ENCODE results near the gene ZFHX3. TPM values are rescaled to one million over a fixed set of nuclear protein-coding genes. Genes with fewer than 3 reads are reported as not detected.
"Not testable (repeated sequence)": the region's sequence is repeated elsewhere in the genome, so short reads cannot be mapped to it uniquely, and the experiment has no call there.

Gene ZFHX3
- total and polyA plus RNA-seq, 9 donors = 5.2 to 12.0 (median 7.5) TPM

DNA sequence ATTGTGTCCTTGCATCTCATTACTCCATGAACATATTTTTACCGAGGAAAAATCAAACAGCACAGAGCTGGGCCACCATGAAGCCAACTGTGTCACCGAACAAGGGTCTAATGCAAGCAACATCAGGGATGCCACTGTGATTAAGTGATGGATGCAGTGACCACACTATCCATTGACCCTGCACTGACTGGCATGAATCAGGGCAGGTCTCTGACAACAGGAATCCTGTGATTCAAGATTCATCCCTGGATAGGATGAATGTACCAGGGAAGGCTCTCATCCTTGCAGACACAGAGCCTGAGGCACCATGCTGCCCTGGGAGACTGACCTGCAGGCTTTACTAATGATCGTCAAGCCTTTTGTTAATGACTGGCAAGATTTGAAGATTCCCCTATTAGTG is 41.5 kb upstream of the ZFHX3 start:
- H3K27ac ChIP-seq (ENCODE audit: low read length) = no peak overlapping the region
- H3K4me1 ChIP-seq (ENCODE audit: control insufficient read depth, insufficient read depth, low read length) = peaks cover 15% of the 10 kb centered on the region
- DNase-seq = no peak
- H3K36me3 ChIP-seq (ENCODE audit: control insufficient read depth, insufficient read depth, low read length) = no peaks in the 10 kb centered on the region
- H3K4me3 ChIP-seq (ENCODE audit: low read length) = no peak overlapping the region
- no peaks in the 10 kb centered on the region for H3K27me3 ChIP-seq (ENCODE audit: control insufficient read depth, insufficient read depth, low read length)
- WGBS (ENCODE audit: insufficient coverage) = 100% methylated on average over 2 of the region's 3 CpGs
- no peaks in the 10 kb centered on the region for H3K9me3 ChIP-seq (replicated peaks; ENCODE audit: control insufficient read depth, low read depth, low read length)

DNA sequence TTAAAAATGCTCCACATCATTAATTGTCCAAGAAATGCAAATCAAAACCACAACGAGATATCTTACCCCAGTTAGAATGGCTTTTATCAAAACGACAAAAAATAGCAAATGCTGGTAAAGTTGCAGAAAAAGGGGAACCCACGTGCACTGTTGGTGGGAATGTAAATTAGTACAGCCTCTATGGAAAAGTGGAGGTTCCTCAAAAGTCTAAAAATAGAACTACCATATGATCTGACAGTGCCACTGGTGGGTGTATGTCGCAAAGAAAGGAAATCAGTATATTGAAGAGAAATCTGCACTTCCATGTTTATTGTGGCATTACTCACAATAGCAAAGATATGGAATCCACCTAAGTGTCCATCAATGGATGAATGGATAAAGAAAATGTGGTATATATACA is 38.2 kb upstream of the ZFHX3 start:
- H3K27ac ChIP-seq (ENCODE audit: low read length) = no peak overlapping the region

DNA sequence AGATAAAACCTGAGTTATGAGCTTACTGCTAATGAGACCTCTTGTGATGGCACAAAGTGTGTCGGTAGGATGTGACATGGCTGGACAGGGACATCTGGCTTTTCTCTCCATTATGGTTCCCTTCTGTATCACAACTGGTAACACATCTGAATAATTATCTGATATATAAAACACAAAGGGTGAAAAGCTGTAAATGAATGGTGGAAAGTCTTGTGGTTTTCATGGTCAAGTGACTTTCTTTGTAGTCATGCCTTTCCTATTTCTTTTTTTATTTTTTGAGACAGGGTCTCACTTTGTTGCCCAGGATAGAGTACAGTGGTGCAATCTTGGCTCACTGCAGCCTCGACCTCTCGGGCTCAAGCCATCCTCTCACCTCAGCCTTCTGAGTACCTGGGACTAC is 35.3 kb upstream of the ZFHX3 start:
- no peaks in the 10 kb centered on the region for H3K4me1 ChIP-seq (ENCODE audit: control insufficient read depth, insufficient read depth, low read length)
- H3K36me3 ChIP-seq (ENCODE audit: control insufficient read depth, insufficient read depth, low read length) = no peaks in the 10 kb centered on the region
- H3K27ac ChIP-seq (ENCODE audit: low read length) = no peak overlapping the region
- DNase-seq = no peak
- no peaks in the 10 kb centered on the region for H3K27me3 ChIP-seq (ENCODE audit: control insufficient read depth, insufficient read depth, low read length)
- WGBS (ENCODE audit: insufficient coverage) = no CpG with 5 or more reads among the region's 3 CpGs
- no peaks in the 10 kb centered on the region for H3K9me3 ChIP-seq (replicated peaks; ENCODE audit: control insufficient read depth, low read depth, low read length)
- no peak overlapping the region for H3K4me3 ChIP-seq (ENCODE audit: low read length)

More for the DNA sequence above, 38.2 kb upstream of the ZFHX3 start:
- no peaks in the 10 kb centered on the region for H3K9me3 ChIP-seq (replicated peaks; ENCODE audit: control insufficient read depth, low read depth, low read length)
- H3K27me3 ChIP-seq (ENCODE audit: control insufficient read depth, insufficient read depth, low read length) = no peaks in the 10 kb centered on the region
- no peaks in the 10 kb centered on the region for H3K36me3 ChIP-seq (ENCODE audit: control insufficient read depth, insufficient read depth, low read length)
- WGBS (ENCODE audit: insufficient coverage) = no CpG with 5 or more reads among the region's 4 CpGs
- no peaks in the 10 kb centered on the region for H3K4me1 ChIP-seq (ENCODE audit: control insufficient read depth, insufficient read depth, low read length)
- DNase-seq = peak; percentile 66
- no peak overlapping the region for H3K4me3 ChIP-seq (ENCODE audit: low read length)

DNA sequence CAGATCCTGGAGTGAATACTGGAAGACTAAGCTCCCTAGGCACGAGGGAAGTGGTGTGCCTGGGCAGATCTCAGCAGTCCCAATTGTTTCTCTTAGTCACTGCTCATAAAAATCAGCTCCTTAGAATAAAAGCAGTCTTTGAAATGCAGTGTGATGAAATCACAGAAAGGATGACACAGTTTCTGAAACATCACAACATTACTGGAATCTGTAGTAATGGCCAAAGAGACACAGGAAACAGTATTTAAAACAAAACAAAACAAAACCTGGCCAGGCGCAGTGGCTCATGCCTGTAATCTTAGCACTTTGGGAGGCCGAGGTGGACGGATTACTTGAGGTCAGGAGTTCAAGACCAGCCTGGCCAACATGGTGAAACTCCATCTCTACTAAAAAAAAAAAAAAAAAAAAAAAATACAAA is 34.7 kb upstream of the ZFHX3 start:
- H3K4me1 ChIP-seq (ENCODE audit: control insufficient read depth, insufficient read depth, low read length); H3K36me3 ChIP-seq (ENCODE audit: control insufficient read depth, insufficient read depth, low read length); H3K4me3 ChIP-seq (ENCODE audit: low read length); H3K9me3 ChIP-seq (replicated peaks; ENCODE audit: control insufficient read depth, low read depth, low read length); H3K27me3 ChIP-seq (ENCODE audit: control insufficient read depth, insufficient read depth, low read length); H3K27ac ChIP-seq (ENCODE audit: low read length): not testable (repeated sequence)
- WGBS (ENCODE audit: insufficient coverage) = no CpG with 5 or more reads among the region's 4 CpGs
- DNase-seq = peak; percentile 46

DNA sequence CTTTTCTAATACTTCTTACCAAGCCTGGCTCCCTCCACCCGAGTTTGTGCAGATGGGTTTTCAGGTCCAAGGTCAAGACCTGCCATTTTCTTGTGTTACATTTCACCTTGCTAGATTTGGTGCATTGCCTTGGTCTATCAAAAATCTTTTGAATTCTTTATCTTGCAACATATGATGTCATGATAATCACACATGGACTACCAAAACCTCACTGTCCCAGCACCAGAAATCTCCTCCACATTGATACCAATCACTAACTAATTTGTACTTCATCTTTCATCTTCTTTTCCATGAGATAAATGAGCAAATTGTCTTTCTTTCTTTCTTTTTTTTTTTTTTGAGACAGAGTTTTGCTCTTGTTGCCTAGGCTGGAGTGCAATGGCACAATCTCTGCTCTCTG is 33.0 kb upstream of the ZFHX3 start:
- DNase-seq = no peak
- Histone ChIP-seq H3K36me3 (ENCODE audit: control insufficient read depth, insufficient read depth, low read length) (no peaks in the 10 kb centered on the region), H3K4me3 (ENCODE audit: low read length) (no peak overlapping the region), H3K27ac (ENCODE audit: low read length) (no peak overlapping the region), H3K27me3 (ENCODE audit: control insufficient read depth, insufficient read depth, low read length) (no peaks in the 10 kb centered on the region), H3K9me3 (replicated peaks; ENCODE audit: control insufficient read depth, low read depth, low read length) (no peaks in the 10 kb centered on the region), H3K4me1 (ENCODE audit: control insufficient read depth, insufficient read depth, low read length) (no peaks in the 10 kb centered on the region)
- WGBS (ENCODE audit: insufficient coverage) = 67% methylated on average over 1 of the region's 1 CpG

DNA sequence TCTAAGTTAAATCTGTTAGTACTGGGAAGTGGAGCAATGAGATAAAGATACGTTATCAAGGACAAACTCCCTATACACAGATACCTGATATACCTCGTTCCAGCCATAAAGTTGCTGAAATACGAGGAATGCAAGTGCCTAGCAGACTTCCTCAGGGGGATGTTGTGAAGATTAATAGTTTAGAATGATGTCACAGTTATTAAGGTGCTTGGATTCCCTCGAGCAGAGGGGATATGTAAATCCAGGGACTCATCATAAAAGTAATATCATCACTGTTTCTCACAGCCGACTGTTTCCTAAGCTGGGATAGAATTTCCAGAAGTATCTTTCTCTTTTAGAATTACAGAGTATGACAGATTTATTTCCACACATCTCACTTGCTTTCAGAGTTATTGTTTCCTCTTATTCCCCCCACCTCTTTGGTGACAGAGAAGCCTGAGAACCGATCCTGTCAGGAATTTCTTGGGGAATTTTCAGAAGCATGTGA is 28.4 kb upstream of the ZFHX3 start:
- no peak for DNase-seq
- Histone ChIP-seq H3K9me3 (replicated peaks; ENCODE audit: control insufficient read depth, low read depth, low read length) (no peaks in the 10 kb centered on the region), H3K27me3 (ENCODE audit: control insufficient read depth, insufficient read depth, low read length) (peaks cover 4% of the 10 kb centered on the region), H3K4me3 (ENCODE audit: low read length) (no peak overlapping the region), H3K36me3 (ENCODE audit: control insufficient read depth, insufficient read depth, low read length) (no peaks in the 10 kb centered on the region), H3K27ac (ENCODE audit: low read length) (no peak overlapping the region), H3K4me1 (ENCODE audit: control insufficient read depth, insufficient read depth, low read length) (peaks cover 5% of the 10 kb centered on the region)
- WGBS (ENCODE audit: insufficient coverage) = no CpG with 5 or more reads among the region's 6 CpGs

DNA sequence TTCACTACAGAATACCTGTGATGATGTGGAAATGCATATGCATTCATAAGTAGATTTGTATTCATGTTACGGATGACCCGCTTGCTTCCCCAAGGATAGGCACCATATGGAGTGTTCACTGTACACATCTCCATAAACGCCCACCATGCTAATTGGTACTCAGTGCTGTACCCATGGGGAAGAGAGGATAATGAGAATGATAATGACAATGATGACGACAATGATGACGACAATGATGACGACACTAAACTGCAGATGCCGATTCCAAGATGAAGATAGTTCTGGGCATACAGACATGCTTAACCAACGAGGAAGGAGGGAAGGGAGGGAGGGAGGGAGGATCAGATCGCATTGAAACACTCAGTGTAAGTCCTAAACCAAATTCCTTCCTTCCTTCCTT is 26.5 kb upstream of the ZFHX3 start:
- no peak overlapping the region for H3K27ac ChIP-seq (ENCODE audit: low read length)
- no peaks in the 10 kb centered on the region for H3K36me3 ChIP-seq (ENCODE audit: control insufficient read depth, insufficient read depth, low read length)
- H3K27me3 ChIP-seq (ENCODE audit: control insufficient read depth, insufficient read depth, low read length) = peaks cover 7% of the 10 kb centered on the region
- H3K4me3 ChIP-seq (ENCODE audit: low read length) = no peak overlapping the region
- no peak for DNase-seq
- WGBS (ENCODE audit: insufficient coverage) = no CpG with 5 or more reads among the region's 9 CpGs
- peaks cover 21% of the 10 kb centered on the region for H3K4me1 ChIP-seq (ENCODE audit: control insufficient read depth, insufficient read depth, low read length)
- no peaks in the 10 kb centered on the region for H3K9me3 ChIP-seq (replicated peaks; ENCODE audit: control insufficient read depth, low read depth, low read length)

DNA sequence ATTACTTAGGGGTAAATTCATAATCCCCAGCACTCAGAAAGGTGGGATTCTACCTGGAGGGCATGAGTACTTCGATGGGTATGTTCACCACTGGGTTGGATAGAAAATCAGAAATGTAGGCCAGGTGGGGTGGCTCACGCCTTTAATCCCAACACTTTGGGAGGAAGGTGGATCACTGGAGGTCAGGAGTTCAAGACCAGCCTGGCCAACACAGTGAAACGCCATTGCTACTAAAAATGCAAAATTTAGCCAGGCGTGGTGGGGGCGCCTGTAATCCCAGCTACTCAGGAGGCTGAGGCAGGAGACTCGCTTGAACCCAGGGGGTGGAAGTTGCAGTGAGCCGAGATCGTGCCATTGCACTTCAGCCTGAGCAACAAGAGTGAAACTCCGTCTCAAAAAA is 24.1 kb upstream of the ZFHX3 start:
- 92% methylated on average over 5 of the region's 9 CpGs for WGBS (ENCODE audit: insufficient coverage)

DNA sequence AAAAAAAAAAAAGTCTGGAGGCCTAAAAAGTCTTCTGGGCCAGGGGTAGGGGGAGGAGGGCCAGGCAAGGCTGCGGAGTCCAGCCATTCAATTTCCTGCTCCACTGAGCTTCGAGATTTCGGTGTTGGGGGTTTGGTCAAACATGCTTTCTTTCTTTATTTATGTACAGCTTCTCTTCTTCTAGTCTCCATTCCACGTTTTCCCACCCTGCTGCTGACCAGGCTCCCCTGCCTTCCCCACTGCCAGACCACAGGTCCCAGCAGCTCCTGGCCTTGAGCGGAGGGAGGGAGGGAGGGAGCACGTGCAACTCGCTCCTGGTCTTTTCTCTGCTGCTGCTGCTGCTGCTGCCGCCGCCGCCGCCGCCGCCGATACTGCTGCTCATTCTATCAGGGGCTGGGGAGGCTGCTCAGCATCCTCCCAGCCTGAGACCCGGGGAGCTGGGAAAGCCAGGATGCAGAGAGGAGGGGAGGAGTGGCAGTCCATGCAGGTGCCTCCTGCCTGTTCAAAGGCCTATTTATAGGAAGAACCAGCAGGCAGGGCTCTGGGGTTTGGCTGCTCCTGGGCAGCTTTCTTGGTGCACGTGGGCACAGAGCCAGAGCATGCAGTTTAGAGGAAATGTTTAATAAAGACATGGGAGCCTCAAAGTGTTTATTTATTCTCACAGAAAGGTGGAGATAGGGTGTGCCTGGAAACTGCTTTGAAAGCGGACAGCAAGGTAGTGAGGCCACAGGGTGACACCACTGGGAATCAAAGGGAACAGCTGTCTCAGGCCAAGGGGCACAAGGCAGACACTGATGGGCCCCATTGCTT is 23.4 kb upstream of the ZFHX3 start:
- Histone ChIP-seq H3K4me1 (ENCODE audit: control insufficient read depth, insufficient read depth, low read length) (peaks cover 51% of the 10 kb centered on the region), H3K4me3 (ENCODE audit: low read length) (no peak overlapping the region), H3K27ac (ENCODE audit: low read length) (no peak overlapping the region), H3K27me3 (ENCODE audit: control insufficient read depth, insufficient read depth, low read length) (peaks cover 20% of the 10 kb centered on the region), H3K9me3 (replicated peaks; ENCODE audit: control insufficient read depth, low read depth, low read length) (no peaks in the 10 kb centered on the region), H3K36me3 (ENCODE audit: control insufficient read depth, insufficient read depth, low read length) (no peaks in the 10 kb centered on the region)
- WGBS (ENCODE audit: insufficient coverage) = under 1% methylated on average over 12 of the region's 17 CpGs
- peak; percentile 75 for DNase-seq

More for the DNA sequence above, 24.1 kb upstream of the ZFHX3 start:
- DNase-seq; H3K9me3 ChIP-seq (replicated peaks; ENCODE audit: control insufficient read depth, low read depth, low read length); H3K27ac ChIP-seq (ENCODE audit: low read length); H3K36me3 ChIP-seq (ENCODE audit: control insufficient read depth, insufficient read depth, low read length); H3K4me3 ChIP-seq (ENCODE audit: low read length): not testable (repeated sequence)
- Histone ChIP-seq H3K4me1 (ENCODE audit: control insufficient read depth, insufficient read depth, low read length) (peaks cover 44% of the 10 kb centered on the region), H3K27me3 (ENCODE audit: control insufficient read depth, insufficient read depth, low read length) (peaks cover 13% of the 10 kb centered on the region)

DNA sequence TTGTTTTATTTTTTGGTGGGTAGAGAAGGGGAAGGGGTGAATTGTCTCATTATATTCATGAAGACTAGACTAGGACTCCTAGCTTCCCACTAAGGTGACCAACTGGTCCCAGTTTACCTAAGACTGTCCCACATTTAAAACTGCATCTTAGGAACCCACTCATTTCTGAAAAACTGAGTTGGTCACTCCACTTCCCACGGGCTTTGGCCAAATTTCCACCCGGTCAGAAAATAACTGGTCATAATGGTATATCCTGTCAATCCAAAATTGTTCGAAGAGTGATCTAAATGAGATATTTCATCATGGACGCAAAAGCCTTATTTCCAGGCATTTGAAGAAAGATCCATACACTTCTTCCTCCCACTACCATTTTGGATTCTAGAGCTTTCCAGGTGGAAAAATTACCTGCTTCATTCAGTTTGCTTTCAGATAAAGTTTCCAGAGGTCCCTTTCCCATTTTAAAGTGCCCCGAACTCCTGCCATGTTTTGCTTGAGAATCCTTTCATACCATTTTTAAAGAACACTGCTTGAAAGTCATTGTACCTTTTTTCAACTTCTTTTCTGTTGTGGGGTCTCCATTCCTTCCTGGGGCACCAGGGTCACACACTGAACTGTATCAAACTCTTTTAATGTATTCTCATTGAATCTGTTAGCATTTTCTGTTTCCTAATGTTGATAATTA is 21.8 kb upstream of the ZFHX3 start:
- Histone ChIP-seq H3K4me1 (ENCODE audit: control insufficient read depth, insufficient read depth, low read length) (peaks cover 64% of the 10 kb centered on the region), H3K4me3 (ENCODE audit: low read length) (no peak overlapping the region), H3K27me3 (ENCODE audit: control insufficient read depth, insufficient read depth, low read length) (peaks cover 36% of the 10 kb centered on the region), H3K36me3 (ENCODE audit: control insufficient read depth, insufficient read depth, low read length) (no peaks in the 10 kb centered on the region), H3K27ac (ENCODE audit: low read length) (peak overlapping the region; percentile 89), H3K9me3 (replicated peaks; ENCODE audit: control insufficient read depth, low read depth, low read length) (no peaks in the 10 kb centered on the region)
- DNase-seq = peak; percentile 19
- 88% methylated on average over 1 of the region's 5 CpGs for WGBS (ENCODE audit: insufficient coverage)

All from muscle of leg (tissue), 11 donors.